22Rv1 (cell line): Measurements from ENCODE around the gene SND1.
"Not testable (repeated sequence)": the region's sequence is repeated elsewhere in the genome, so short reads cannot be mapped to it uniquely, and the experiment has no call there.

Experiments
- H3K27ac ChIP-seq: fragments of 450-650 bp; 2 replicates; pipeline ENCODE4 v1.5.1; 2017
- CTCF ChIP-seq: fragments of 450-650 bp; IDR thresholded peaks from 2 replicates; pipeline ENCODE4 v1.5.1; 2017; ENCODE audit warnings: mild to moderate bottlenecking
- ZFX ChIP-seq: fragments of 450-650 bp; IDR thresholded peaks from 2 replicates; pipeline ENCODE4 v1.6.1; 2017; ENCODE audit warnings: antibody characterized with exemption, borderline replicate concordance

The SND1 gene

DNA sequence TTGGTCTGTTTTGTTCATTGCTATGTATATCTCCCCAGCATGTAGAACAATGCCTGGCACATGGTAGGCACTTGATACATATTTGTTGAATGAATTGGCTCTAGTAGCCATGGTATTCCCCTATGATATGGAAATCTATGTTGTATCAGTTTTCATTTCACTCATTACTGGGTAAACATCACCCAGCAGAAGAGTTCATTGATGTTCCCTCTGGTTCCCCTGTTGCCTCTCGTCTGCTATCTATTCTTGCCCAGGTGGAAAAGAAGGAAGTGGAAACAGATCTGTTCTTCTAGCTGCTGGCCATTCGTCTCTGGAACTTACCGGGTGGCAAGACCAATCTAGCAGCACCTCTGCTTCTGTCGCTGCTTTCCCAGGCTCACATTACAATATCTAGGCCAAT, 307.8 kb downstream of the SND1 start:
- TF ChIP-seq CTCF (no peak), ZFX (no peak)
- no peak overlapping the region for H3K27ac ChIP-seq

DNA sequence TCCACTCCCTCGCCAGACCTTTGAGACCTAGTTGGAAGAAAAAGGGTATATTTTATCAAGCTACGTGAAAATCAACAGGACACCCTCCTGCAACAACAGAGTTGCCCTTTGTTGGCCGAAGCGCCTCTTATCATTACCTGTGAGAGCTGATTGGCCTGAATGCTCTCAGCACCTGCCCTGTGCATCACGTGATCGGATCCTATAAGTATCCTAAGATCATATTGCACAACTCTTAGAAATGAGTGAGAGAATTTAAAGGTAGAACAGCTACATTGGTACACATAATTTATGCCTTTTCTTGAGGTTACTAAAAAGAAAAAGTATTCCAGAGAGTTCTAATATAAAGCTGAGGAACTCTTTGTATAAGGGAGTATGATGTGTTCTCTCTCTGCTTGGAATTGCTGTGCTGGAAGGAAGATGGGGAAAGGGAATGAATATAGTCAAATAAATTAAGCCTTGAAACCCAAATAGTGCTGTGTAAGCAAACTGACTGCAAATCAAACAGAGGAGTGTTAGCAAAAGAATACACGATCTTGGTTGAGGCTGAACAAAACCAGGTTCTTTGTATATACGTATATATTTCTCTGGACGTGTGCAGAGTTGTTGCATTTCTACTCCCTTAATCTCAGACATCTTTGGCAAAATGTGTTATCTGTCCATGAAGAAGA, 309.9 kb downstream of the SND1 start:
- no peak overlapping the region for H3K27ac ChIP-seq
- TF ChIP-seq ZFX: no peak
- no peak for TF ChIP-seq CTCF

GRCh38 chr7:127962589-127963361, 310.8 kb downstream of the SND1 start:
- TF ChIP-seq CTCF: no peak
- no peak overlapping the region for H3K27ac ChIP-seq

DNA sequence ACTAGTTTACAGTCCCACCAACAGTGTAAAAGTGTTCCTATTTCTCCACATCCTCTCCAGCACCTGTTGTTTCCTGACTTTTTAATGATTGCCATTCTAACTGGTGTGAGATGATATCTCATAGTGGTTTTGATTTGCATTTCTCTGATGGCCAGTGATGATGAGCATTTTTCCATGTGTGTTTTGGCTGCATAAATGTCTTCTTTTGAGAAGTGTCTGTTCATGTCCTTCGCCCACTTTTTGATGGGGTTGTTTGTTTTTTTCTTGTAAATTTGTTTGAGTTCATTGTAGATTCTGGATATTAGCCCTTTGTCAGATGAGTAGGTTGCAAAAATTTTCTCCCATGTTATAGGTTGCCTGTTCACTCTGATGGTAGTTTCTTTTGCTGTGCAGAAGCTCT, 311.9 kb downstream of the SND1 start:
- not testable (repeated sequence) for H3K27ac ChIP-seq

GRCh38 chr7:127967281-127967680, 315.3 kb downstream of the SND1 start:
- no peak overlapping the region for H3K27ac ChIP-seq
- no peak for TF ChIP-seq ZFX
- no peak for TF ChIP-seq CTCF

- TF ChIP-seq ZFX: no peak
- TF ChIP-seq CTCF: no peak
- H3K27ac ChIP-seq: no peak overlapping the region
Observed at GRCh38 chr7:127968547-127968946, 316.6 kb downstream of the SND1 start.

DNA sequence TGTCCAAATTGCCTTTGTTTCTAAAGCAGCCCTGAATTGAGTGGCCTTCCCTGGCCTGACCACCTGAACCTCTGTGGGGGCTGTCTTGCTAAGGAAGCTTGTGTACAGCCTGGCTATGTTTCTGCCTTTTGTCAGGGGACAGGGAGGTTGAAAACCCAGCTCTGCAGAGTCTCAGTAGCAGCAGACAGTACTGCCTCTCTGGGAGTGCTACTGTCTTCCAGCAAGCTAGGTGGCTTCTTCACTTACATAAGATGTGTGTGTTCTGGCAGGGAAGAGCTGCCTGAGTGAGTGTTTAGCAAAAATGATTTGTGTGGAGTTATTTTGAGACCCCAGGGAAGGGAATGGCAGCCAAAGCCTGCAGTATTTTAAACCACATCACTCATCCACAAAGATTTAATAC, 321.8 kb downstream of the SND1 start:
- H3K27ac ChIP-seq: no peak overlapping the region
- TF ChIP-seq CTCF (no peak), ZFX (no peak)
